Endothelial cell of umbilical vein (primary cell): ENCODE measurements around the gene TMED8. TPM values are rescaled to one million over a fixed set of nuclear protein-coding genes. Genes with fewer than 3 reads are reported as not detected.

Experiments
- BruUV-seq: library from RNA; stranded (reverse); fragments of 400-500 nt; replicated peaks from 2 replicates; lab custom pipeline; 2021; lab: Mats Ljungman, UMichigan
- CTCF ChIA-PET: fragments of 300-600, 350-600 bp; sonication (Branson Sonifier 250); formaldehyde crosslinking; loops from one replicate; lab custom pipeline; 2021; ENCODE audit warnings: antibody characterized with exemption, inconsistent platforms; lab: Charles Lee
- POLR2A ChIA-PET: fragments of 300-600, 350-600 bp; sonication (Branson Sonifier 250); formaldehyde crosslinking; loops from one replicate; lab custom pipeline; 2021; ENCODE audit warnings: antibody characterized with exemption, inconsistent platforms; lab: Charles Lee
- DNase-seq: peaks from one replicate; pipeline ENCODE4 v3.0.0-alpha.2; 2011; ENCODE audit warnings: low read depth, low spot score
- FAIRE-seq: peaks from 2 replicates; lab custom pipeline; 2011; peaks lifted over from hg19 to GRCh38; lab: Jason Lieb, UNC
- H2AFZ ChIP-seq: 2 replicates; pipeline ENCODE4 v1.6.0; 2012; ENCODE audit warnings: low read depth, low read length, control low read depth, inconsistent platforms
- H3K27ac ChIP-seq: 2 replicates; pipeline ENCODE4 v1.5.1; 2011; ENCODE audit warnings: low read depth, mild to moderate bottlenecking, control low read depth, low read length, moderate library complexity; ENCODE audit not compliant: insufficient read depth
- H3K27me3 ChIP-seq, 2 experiments: 2 replicates each; pipeline versions ENCODE4 v1.6.0 to v1.6.1; 2011; ENCODE audit warnings: low read length in 2 of 2, mixed read lengths in 1 of 2; ENCODE audit not compliant: control insufficient read depth in 2 of 2, insufficient read depth in 2 of 2
- H3K36me3 ChIP-seq, 2 experiments: 2 replicates in 1 of 2; 3 replicates in 1 of 2; pipeline ENCODE4 v1.5.1; 2011; ENCODE audit warnings: low read length in 2 of 2, mild to moderate bottlenecking in 1 of 2, moderate library complexity in 1 of 2; ENCODE audit not compliant: control insufficient read depth in 2 of 2, insufficient read depth in 2 of 2; ENCODE audit errors: extremely low read depth in 1 of 2
- H3K4me1 ChIP-seq: 3 replicates; pipeline ENCODE4 v1.5.1; 2011; ENCODE audit warnings: mild to moderate bottlenecking, low read length; ENCODE audit not compliant: control insufficient read depth, insufficient read depth; ENCODE audit errors: extremely low read depth
- H3K4me2 ChIP-seq: 2 replicates; pipeline ENCODE4 v1.6.1; 2011; ENCODE audit warnings: low read length, control low read depth, mixed read lengths; ENCODE audit not compliant: insufficient read depth
- H3K4me3 ChIP-seq, 3 experiments: fragments of 200-600 bp in 1 of 3; sonication (generic), shearing (Covaris generic) in 1 of 3; replicated peaks in 1 of 3; 2 replicates each; pipeline ENCODE4 v1.5.1; 2011 to 2016; ENCODE audit warnings: control low read depth in 3 of 3, low read length in 3 of 3, mild to moderate bottlenecking in 2 of 3, inconsistent platforms in 1 of 3, low read depth in 1 of 3, moderate library complexity in 1 of 3; ENCODE audit not compliant: insufficient read depth in 1 of 3
- H3K79me2 ChIP-seq: 2 replicates; pipeline ENCODE4 v1.6.0; 2012; ENCODE audit warnings: low read length, inconsistent platforms; ENCODE audit not compliant: control insufficient read depth, insufficient read depth
- H3K9ac ChIP-seq: replicated peaks from 2 replicates; pipeline ENCODE3; 2011; ENCODE audit warnings: low read length, control low read depth; ENCODE audit not compliant: insufficient read depth; ENCODE audit errors: extremely low read depth
- H3K9me1 ChIP-seq: replicated peaks from 3 replicates; pipeline ENCODE4 v1.6.0; 2011; ENCODE audit warnings: mild to moderate bottlenecking, low read length; ENCODE audit not compliant: control insufficient read depth, insufficient read depth; ENCODE audit errors: extremely low read depth
- H3K9me3 ChIP-seq: replicated peaks from 2 replicates; pipeline ENCODE4 v1.5.1; 2012; ENCODE audit warnings: low read length, inconsistent platforms; ENCODE audit not compliant: control insufficient read depth, insufficient read depth
- H4K20me1 ChIP-seq: replicated peaks from 2 replicates; pipeline ENCODE3; 2011; ENCODE audit warnings: mild to moderate bottlenecking, low read length; ENCODE audit not compliant: control insufficient read depth, insufficient read depth; ENCODE audit errors: extremely low read depth
- FOS ChIP-seq: IDR thresholded peaks from 2 replicates; pipeline ENCODE4 v1.6.1; 2011; ENCODE audit warnings: mild to moderate bottlenecking, low read length, moderate library complexity, borderline replicate concordance; ENCODE audit not compliant: insufficient read depth
- JUN ChIP-seq: IDR thresholded peaks from 2 replicates; pipeline ENCODE4 v1.6.1; 2011; ENCODE audit warnings: borderline replicate concordance, low read depth; ENCODE audit not compliant: insufficient read length, insufficient read depth
- MYC ChIP-seq: IDR thresholded peaks from one replicate; pipeline ENCODE4 v1.6.1; 2011; ENCODE audit warnings: mild to moderate bottlenecking, low read depth, low read length
- POLR2A ChIP-seq: IDR thresholded peaks from 2 replicates; pipeline ENCODE4 v1.6.1; 2012; ENCODE audit warnings: low read depth, mild to moderate bottlenecking, control low read depth, low read length
- dilution Hi-C: fragments of 300-500 bp; cut with MboI; formaldehyde crosslinking; loops from one replicate; pipeline ENCODE4 v1.15.0; 2019; ENCODE audit warnings: low sequenced_read_pairs; ENCODE audit not compliant: extremely low pct_ligation_motif_present
- intact Hi-C: fragments of 100-400 bp; cut with micrococcal nuclease; formaldehyde crosslinking; loops from one replicate; pipeline ENCODE4 v1.10.0; 2022
- polyA plus RNA-seq, 4 experiments: library from polyadenylated mRNA; depleted of rRNA in 3 of 4; stranded (reverse) in 3 of 4; unstranded in 1 of 4; fragments of >200 nt; gene quantifications; 2 replicates each; pipeline versions ENCODE4 v1.2.1 to v1.2.3, GENCODE V29; 2011 to 2012; ENCODE audit warnings: missing spikeins in 1 of 4
- total RNA-seq: library from RNA; stranded (reverse); gene quantifications from 2 replicates; pipeline ENCODE4 v1.2.3, GENCODE V29; 2021
- TF ChIP-seq, protein P1 (sequence below): IDR thresholded peaks from 2 replicates; pipeline ENCODE4 v1.6.1; 2011; ENCODE audit not compliant: insufficient read depth, insufficient read length
- TF ChIP-seq, protein P2 (sequence below), 2 donors: IDR thresholded peaks; 1 replicate in 1 of 2; 2 replicates in 1 of 2; pipeline ENCODE4 v1.5.1; 2011; ENCODE audit warnings: low read length in 2 of 2, mild to moderate bottlenecking in 2 of 2, moderate library complexity in 2 of 2, control low read depth in 1 of 2, inconsistent platforms in 1 of 2, low read depth in 1 of 2; ENCODE audit not compliant: insufficient read depth in 1 of 2; ENCODE audit errors: extremely low read depth in 1 of 2

The TMED8 gene
- total and polyA plus RNA-seq, 2 donors (not counting 3 experiments of a cell fraction or from before 2014, with no cell fraction given) = 5.2 to 12.6 TPM

DNA sequence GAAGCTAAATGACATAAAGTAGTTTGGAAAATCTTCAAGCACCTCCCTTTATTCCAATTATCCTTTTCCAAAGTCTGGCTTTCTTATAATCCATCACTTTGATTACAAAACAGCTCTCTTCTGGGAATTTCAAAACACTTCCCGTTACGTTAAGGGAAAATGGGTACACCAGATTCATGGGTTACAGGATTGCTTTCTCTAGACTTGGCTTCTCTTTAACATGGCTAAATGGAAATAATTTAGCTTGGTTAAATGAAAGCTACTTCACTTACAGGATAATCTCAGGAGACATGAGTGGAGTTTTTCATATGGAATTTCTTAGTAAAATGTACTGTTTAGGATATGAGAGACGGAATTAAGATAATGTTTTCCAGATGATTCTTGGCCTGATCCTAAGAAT is 41.3 kb downstream of the TMED8 start:
- CTCF ChIA-PET = interaction anchor here (1.3 to 1.6 kb wide), 2 partner anchors 20 to 41 kb away, joined by 3 to 7 read pairs; partner anchors contain the start of genes SAMD15 and TMED8
- no TSS peak for BruUV-seq

More for the DNA sequence above, 41.3 kb downstream of the TMED8 start:
- Histone ChIP-seq H3K4me2 (no peak overlapping the region), H3K9me3 (no peaks in the 10 kb centered on the region), H3K27me3 (no peaks in the 10 kb centered on the region), H3K27ac (no peak overlapping the region), H4K20me1 (no peaks in the 10 kb centered on the region), H3K9me1 (no peaks in the 10 kb centered on the region), H3K79me2 (no peaks in the 10 kb centered on the region), H3K36me3 (no peaks in the 10 kb centered on the region), H3K9ac (no peak overlapping the region), H3K4me3 (no peak overlapping the region), H3K4me1 (no peaks in the 10 kb centered on the region), H2AFZ (no peak overlapping the region)
- DNase-seq (no peak), FAIRE-seq (no peak)
- intact Hi-C loops = no loop called here
- dilution Hi-C loops = no loop called here
- TF ChIP-seq MYC (no peak), JUN (no peak), POLR2A (no peak), FOS (no peak)
- TF ChIP-seq, protein P1, sequence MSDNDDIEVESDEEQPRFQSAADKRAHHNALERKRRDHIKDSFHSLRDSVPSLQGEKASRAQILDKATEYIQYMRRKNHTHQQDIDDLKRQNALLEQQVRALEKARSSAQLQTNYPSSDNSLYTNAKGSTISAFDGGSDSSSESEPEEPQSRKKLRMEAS = no peak
- TF ChIP-seq, protein P2, sequence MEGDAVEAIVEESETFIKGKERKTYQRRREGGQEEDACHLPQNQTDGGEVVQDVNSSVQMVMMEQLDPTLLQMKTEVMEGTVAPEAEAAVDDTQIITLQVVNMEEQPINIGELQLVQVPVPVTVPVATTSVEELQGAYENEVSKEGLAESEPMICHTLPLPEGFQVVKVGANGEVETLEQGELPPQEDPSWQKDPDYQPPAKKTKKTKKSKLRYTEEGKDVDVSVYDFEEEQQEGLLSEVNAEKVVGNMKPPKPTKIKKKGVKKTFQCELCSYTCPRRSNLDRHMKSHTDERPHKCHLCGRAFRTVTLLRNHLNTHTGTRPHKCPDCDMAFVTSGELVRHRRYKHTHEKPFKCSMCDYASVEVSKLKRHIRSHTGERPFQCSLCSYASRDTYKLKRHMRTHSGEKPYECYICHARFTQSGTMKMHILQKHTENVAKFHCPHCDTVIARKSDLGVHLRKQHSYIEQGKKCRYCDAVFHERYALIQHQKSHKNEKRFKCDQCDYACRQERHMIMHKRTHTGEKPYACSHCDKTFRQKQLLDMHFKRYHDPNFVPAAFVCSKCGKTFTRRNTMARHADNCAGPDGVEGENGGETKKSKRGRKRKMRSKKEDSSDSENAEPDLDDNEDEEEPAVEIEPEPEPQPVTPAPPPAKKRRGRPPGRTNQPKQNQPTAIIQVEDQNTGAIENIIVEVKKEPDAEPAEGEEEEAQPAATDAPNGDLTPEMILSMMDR (IDR thresholded peaks at IDR 0.05; ENCODE audit: extremely low read depth in 1 of 2, insufficient read depth in 1 of 2, low read depth in 1 of 2, low read length in 2 of 2) = no peak
- POLR2A ChIA-PET = no interaction called here
